Measurements from ENCODE around the gene TSSK3.

DNA sequence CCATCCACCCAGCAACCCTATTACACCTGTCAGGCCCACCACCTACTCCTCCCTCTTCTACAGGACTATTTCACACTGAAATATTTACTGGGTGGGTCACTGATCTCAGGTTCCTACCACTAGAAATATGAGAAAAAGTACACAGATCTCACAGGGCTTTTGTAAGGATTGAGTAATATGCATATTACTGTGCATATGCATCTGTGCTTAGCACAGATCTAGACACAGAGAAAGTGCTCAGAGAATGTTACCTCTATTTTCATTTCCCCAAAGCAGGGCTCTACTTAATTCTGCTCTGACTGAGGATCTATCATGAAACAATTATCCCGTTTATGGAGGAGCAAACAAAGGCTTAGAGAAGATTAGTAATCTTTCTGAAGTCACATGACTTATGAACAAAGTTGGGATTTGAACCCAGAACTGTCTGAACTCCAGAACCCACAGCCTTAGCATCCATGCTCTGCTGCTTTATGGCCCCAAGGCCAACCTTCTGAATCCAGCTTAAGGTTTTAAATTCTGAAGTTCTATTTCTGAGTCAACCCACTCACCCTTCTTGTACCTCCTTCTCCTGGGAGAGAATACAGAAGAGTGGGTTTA lies 11.8 kb downstream of the TSSK3 start:
- TF ChIP-seq CTCF (IDR thresholded peaks at IDR 0.05; ENCODE audit: low read depth, low read length, missing input control) = no peak
- no peak for TF ChIP-seq JUND (IDR thresholded peaks at IDR 0.05)
- TF ChIP-seq FOXA1 (IDR thresholded peaks at IDR 0.05) = no peak
- no peak for TF ChIP-seq REST (IDR thresholded peaks at IDR 0.05)
- no peak for TF ChIP-seq SP1 (IDR thresholded peaks at IDR 0.05)
- TF ChIP-seq YY1 (IDR thresholded peaks at IDR 0.05) = no peak
